OCI-LY7 (cell line): ENCODE measurements around the gene DERL3. TPM values are rescaled to one million over a fixed set of nuclear protein-coding genes. Genes with fewer than 3 reads are reported as not detected.

Experiments used
- BruUV-seq: library from RNA; stranded (reverse); fragments of 400-500 nt; replicated peaks from 2 replicates; lab custom pipeline; 2021; lab: Mats Ljungman, UMichigan
- CTCF ChIA-PET: fragments of 300-600 bp; sonication (Branson Sonifier 250); formaldehyde crosslinking; loops from one replicate; lab custom pipeline; 2022; ENCODE audit warnings: antibody characterized with exemption; ENCODE audit not compliant: unreplicated experiment; lab: Charles Lee
- POLR2A ChIA-PET: fragments of 300-600 bp; sonication (Branson Sonifier 250); formaldehyde crosslinking; loops from one replicate; lab custom pipeline; 2022; ENCODE audit warnings: antibody characterized with exemption; lab: Charles Lee
- DNase-seq: peaks from one replicate; pipeline ENCODE4 v3.0.0-alpha.2; 2015; ENCODE audit warnings: low spot score
- H2AFZ ChIP-seq: fragments of 200-600 bp; sonication (generic), shearing (Covaris generic); 2 replicates; pipeline ENCODE4 v1.6.1; 2014; ENCODE audit warnings: mild to moderate bottlenecking, antibody characterized with exemption, low read length, moderate library complexity
- H3K27ac ChIP-seq: fragments of 200-600 bp; sonication (generic); 2 replicates; pipeline ENCODE4 v1.5.1; 2014; ENCODE audit warnings: mixed run types, low read depth, mild to moderate bottlenecking, moderate library complexity, low read length, inconsistent platforms; ENCODE audit not compliant: poor library complexity, severe bottlenecking
- H3K36me3 ChIP-seq: fragments of 200-600 bp; sonication (generic); 2 replicates; pipeline ENCODE4 v1.6.1; 2014; ENCODE audit warnings: mild to moderate bottlenecking, antibody characterized with exemption, low read length, moderate library complexity, mixed read lengths; ENCODE audit not compliant: insufficient read depth
- H3K4me1 ChIP-seq: fragments of 200-600 bp; sonication (generic); 2 replicates; pipeline ENCODE4 v1.5.1; 2014; ENCODE audit warnings: mild to moderate bottlenecking, low read length; ENCODE audit not compliant: insufficient read depth, poor library complexity, severe bottlenecking
- H3K4me2 ChIP-seq: fragments of 200-600 bp; sonication (generic); 2 replicates; pipeline ENCODE4 v1.6.1; 2014; ENCODE audit warnings: mild to moderate bottlenecking, low read length
- H3K4me3 ChIP-seq: fragments of 200-600 bp; sonication (generic); 2 replicates; pipeline ENCODE4 v1.5.1; 2014; ENCODE audit warnings: mild to moderate bottlenecking, low read depth, low read length; ENCODE audit not compliant: poor library complexity, severe bottlenecking
- H3K79me2 ChIP-seq: fragments of 200-600 bp; sonication (generic); 2 replicates; pipeline ENCODE4 v1.6.1; 2016; ENCODE audit warnings: low read depth, mild to moderate bottlenecking, low read length, moderate library complexity, mixed read lengths; ENCODE audit not compliant: insufficient read depth
- H3K9me2 ChIP-seq: fragments of 200-600 bp; sonication (generic); 2 replicates; pipeline ENCODE4 v1.6.1; 2016; ENCODE audit warnings: mild to moderate bottlenecking, low read length, mixed read lengths; ENCODE audit not compliant: insufficient read depth
- H3K9me3 ChIP-seq: fragments of 200-600 bp; sonication (generic); 2 replicates; pipeline ENCODE4 v1.6.1; 2014; ENCODE audit warnings: mild to moderate bottlenecking, mixed run types, low read length, mixed read lengths
- H4K20me1 ChIP-seq: fragments of 200-600 bp; sonication (generic); 2 replicates; pipeline ENCODE4 v1.6.1; 2014; ENCODE audit warnings: mild to moderate bottlenecking, antibody characterized with exemption, low read length, moderate library complexity, mixed read lengths; ENCODE audit not compliant: insufficient read depth
- EZH2phosphoT487 ChIP-seq: fragments of 200-600 bp; sonication (generic); IDR thresholded peaks from 2 replicates; pipeline ENCODE4 v1.6.1; 2018; ENCODE audit warnings: low read depth, borderline replicate concordance, mild to moderate bottlenecking, mixed run types, antibody characterized with exemption, low read length, moderate library complexity, mixed read lengths
- intact Hi-C: fragments of 100-400 bp; cut with micrococcal nuclease; formaldehyde crosslinking; loops from one replicate; pipeline ENCODE4 v1.10.0; 2022; ENCODE audit not compliant: unreplicated experiment
- total RNA-seq, 2 experiments: library from RNA; depleted of rRNA in 1 of 2; stranded (reverse); fragments of >200 nt in 1 of 2; shearing (Covaris generic) in 1 of 2; gene quantifications; 2 replicates each; pipeline ENCODE4 v1.2.3, GENCODE V29; 2014 to 2022
- TF ChIP-seq, protein P1 (sequence below): fragments of 200-600 bp; sonication (generic); conservative IDR thresholded peaks from 2 replicates; pipeline ENCODE4 v1.5.1; 2014; ENCODE audit warnings: mild to moderate bottlenecking, antibody characterized with exemption, low read length, moderate library complexity, mixed read lengths

Gene DERL3
- total RNA-seq, 2 experiments from 2014 or later: 44.6 to 52.1 TPM

DNA sequence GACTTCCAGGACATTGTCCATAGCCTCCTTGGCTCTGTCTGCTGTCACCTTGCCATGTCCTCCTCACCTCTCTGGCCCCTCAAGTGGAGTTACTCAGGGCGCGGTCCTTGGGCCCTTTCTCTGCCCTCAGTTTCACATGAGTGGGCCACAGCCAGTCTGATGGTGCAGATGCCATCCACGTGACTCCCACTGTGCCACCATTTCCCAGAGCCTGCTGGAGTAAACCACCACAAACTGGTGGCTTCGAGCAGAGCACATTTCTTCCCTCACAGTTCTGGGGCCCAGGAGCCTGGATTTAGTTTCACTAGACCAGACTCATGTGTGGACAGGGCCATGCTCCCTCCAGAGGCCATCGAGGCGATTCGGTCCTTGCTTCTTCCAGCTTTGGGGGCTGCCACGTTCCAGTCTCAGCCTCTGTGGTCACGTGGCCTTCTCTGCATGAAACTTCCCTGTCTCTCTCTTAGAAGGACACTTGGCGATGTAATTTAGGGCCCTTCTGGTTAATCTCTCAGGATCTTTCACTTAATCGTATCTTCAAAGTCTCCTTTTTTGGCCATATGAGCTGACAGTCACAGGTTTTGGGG is 37.5 kb downstream of the DERL3 start:
- ChIA-PET CTCF (no interaction called here), POLR2A (interaction anchor here (0.6 to 2.0 kb wide), 3 partner anchors 44 to 48 kb away, joined by 4 to 10 read pairs (median 4); no protein-coding TSS in a partner anchor)
- H3K36me3 ChIP-seq: peaks cover 80% of the 10 kb centered on the region
- H3K4me3 ChIP-seq: peak overlapping the region; percentile 32
- H3K4me1 ChIP-seq: peaks cover 87% of the 10 kb centered on the region
- peak; percentile 70 for DNase-seq
- H4K20me1 ChIP-seq: no peaks in the 10 kb centered on the region
- 0 out of 2 replicates have a peak, but pooled peaks cover 3% of the 10 kb centered on the region for H3K9me3 ChIP-seq
- intact Hi-C loops: loop anchor here (1.0 to 5.0 kb wide), 3 partner anchors 15 to 626 kb away; partner anchors contain the start of genes ADORA2A and SMARCB1
- H3K4me2 ChIP-seq: peak overlapping the region; percentile 72
- peaks cover 33% of the 10 kb centered on the region; the same call in 1 of the 2 replicates for H3K79me2 ChIP-seq
- H2AFZ ChIP-seq: no peak overlapping the region
- BruUV-seq: no TSS peak
- H3K27ac ChIP-seq: peak overlapping the region; percentile 97
- TF ChIP-seq, protein P1, sequence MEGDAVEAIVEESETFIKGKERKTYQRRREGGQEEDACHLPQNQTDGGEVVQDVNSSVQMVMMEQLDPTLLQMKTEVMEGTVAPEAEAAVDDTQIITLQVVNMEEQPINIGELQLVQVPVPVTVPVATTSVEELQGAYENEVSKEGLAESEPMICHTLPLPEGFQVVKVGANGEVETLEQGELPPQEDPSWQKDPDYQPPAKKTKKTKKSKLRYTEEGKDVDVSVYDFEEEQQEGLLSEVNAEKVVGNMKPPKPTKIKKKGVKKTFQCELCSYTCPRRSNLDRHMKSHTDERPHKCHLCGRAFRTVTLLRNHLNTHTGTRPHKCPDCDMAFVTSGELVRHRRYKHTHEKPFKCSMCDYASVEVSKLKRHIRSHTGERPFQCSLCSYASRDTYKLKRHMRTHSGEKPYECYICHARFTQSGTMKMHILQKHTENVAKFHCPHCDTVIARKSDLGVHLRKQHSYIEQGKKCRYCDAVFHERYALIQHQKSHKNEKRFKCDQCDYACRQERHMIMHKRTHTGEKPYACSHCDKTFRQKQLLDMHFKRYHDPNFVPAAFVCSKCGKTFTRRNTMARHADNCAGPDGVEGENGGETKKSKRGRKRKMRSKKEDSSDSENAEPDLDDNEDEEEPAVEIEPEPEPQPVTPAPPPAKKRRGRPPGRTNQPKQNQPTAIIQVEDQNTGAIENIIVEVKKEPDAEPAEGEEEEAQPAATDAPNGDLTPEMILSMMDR: no peak
- TF ChIP-seq EZH2phosphoT487: no peak
- no peaks in the 10 kb centered on the region for H3K9me2 ChIP-seq

DNA sequence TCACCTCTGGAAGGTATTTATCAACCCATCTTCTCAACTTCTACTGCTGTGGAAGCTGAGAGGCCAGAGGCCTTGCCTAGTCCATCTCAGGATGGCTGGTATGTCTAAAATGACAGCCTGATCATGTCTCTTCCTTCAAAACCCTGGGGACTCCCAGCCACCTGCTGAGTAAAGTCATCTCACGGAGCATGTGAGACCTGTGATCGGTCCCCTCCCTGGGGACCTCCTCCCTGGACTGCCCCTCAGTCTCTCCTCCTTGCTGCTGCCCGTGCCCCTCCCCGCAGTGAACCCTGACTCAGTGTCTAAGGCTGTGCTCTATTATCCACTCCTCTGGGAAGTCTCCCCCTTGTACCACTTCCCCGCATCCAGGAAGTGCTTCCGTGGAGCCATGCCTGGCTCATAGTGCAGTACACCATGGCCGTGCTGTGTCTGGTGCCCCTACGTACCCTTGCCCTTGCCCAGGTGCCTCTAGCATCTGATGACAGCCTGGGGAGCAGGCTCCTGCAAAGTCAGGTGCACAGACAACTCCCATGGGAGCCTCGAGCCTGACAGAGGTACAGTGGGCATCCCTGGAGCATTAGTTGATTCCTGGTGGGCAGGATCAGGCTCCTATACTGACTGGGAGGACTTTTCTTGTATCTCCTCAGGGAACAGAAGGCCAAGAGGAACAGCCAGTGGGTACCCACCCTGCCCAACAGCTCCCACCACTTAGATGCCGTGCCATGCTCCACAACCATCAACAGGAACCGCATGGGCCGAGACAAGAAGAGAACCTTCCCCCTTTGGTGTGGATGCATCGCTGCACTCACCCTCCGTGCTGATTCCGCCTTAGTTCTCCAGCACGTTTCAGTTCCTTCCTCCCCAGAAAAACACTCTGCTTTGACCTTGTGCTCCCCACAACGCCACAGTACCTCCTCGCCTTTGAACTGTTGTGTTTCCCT is 38.2 kb downstream of the DERL3 start:
- Histone ChIP-seq H3K79me2 (peaks cover 33% of the 10 kb centered on the region; the same call in 1 of the 2 replicates), H2AFZ (no peak overlapping the region), H4K20me1 (no peaks in the 10 kb centered on the region), H3K4me3 (peak overlapping the region; percentile 32), H3K9me2 (no peaks in the 10 kb centered on the region), H3K4me1 (peaks cover 80% of the 10 kb centered on the region), H3K27ac (peak overlapping the region; percentile 97), H3K36me3 (peaks cover 80% of the 10 kb centered on the region), H3K9me3 (0 out of 2 replicates have a peak, but pooled peaks cover 3% of the 10 kb centered on the region), H3K4me2 (peak overlapping the region; percentile 72)
- ChIA-PET CTCF (interaction anchor here (0.9 kb wide), 1 partner anchor 49 kb away, joined by 4 read pairs; no protein-coding TSS in a partner anchor), POLR2A (interaction anchor here (1.2 to 1.4 kb wide), 2 partner anchors 15 to 47 kb away, joined by 4 to 8 read pairs; no protein-coding TSS in a partner anchor)
- intact Hi-C loops: loop anchor here (1.0 to 5.0 kb wide), 5 partner anchors 14 to 627 kb away; partner anchors contain the start of genes ADORA2A and SMARCB1
- peak; percentile 97 for DNase-seq
- TF ChIP-seq, protein P1: no peak
- TF ChIP-seq EZH2phosphoT487: no peak
- no TSS peak for BruUV-seq
